GM18909 (cell line): Measurements from ENCODE around the gene NOCT.
A peak's percentile ranks its signal among the peaks of the same experiment; 100 is the strongest.
"Not testable (repeated sequence)": the region's sequence is repeated elsewhere in the genome, so short reads cannot be mapped to it uniquely, and the experiment has no call there.

ENCODE experiments used
- ATAC-seq: cut with Tn5 transposase; IDR thresholded peaks from one replicate; pipeline ENCODE4 v1.9.1; 2021; ENCODE audit warnings: mild to moderate bottlenecking; ENCODE audit not compliant: unreplicated experiment, poor library complexity

The NOCT gene, protein sequence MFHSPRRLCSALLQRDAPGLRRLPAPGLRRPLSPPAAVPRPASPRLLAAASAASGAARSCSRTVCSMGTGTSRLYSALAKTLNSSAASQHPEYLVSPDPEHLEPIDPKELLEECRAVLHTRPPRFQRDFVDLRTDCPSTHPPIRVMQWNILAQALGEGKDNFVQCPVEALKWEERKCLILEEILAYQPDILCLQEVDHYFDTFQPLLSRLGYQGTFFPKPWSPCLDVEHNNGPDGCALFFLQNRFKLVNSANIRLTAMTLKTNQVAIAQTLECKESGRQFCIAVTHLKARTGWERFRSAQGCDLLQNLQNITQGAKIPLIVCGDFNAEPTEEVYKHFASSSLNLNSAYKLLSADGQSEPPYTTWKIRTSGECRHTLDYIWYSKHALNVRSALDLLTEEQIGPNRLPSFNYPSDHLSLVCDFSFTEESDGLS

DNA sequence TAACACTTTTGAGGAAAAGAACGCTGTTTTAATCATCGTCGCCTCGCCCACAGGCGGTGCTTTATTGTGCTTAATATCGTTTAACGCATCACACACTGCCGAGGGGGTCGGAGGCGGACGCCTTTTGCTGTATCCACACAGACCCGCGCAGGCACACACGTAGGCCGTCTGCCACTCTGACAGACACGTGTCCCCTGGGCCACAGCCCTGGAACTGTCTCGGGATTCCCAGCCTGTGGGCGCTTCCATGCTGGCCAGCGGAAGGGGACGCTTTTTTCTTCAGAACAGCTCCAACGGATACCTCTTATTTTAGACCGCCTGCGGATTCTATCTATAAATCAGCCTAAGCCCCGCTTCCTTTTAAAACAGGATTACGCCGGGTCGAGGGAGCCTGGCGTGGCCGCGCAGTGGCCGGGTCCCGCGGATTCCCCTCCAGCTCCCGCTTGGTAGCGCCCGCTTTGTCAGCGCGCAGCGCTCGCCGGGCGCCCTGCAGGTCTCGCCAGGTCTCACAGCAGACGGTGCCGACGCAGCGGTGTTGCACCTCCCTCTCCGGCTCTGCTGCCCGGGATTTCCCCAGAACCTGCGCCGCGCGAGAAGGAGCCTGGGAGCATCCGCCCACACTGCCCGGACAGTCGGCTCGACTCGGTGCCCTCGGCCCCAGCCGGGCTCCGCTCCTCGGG, at the start of gene NOCT:
TSS of gene NOCT (plus strand) at position 513 of the 679 bp plus-strand sequence. CDS start 201 bp downstream, outside the sequence.
- ATAC-seq, result peak; percentile 96

DNA sequence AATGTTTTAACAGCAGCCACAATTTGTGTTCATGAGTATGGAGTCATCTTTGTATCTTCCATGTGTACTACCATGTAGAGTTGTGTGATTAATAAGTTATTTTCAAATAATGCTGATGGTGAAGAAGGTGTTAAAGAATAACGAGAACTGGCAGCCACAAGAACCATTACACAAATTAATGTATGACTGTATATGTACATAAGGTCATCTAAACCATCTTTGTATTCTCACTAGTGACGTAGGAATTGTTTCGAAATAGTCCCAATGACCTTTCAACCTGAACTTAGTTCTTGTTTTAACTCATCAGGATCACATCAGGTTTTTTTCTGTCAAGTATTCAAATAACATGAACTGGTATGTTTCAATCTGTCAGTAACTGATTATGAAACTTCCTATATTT, 48.3 kb upstream of the NOCT start:
- peak; percentile 98 for ATAC-seq

DNA sequence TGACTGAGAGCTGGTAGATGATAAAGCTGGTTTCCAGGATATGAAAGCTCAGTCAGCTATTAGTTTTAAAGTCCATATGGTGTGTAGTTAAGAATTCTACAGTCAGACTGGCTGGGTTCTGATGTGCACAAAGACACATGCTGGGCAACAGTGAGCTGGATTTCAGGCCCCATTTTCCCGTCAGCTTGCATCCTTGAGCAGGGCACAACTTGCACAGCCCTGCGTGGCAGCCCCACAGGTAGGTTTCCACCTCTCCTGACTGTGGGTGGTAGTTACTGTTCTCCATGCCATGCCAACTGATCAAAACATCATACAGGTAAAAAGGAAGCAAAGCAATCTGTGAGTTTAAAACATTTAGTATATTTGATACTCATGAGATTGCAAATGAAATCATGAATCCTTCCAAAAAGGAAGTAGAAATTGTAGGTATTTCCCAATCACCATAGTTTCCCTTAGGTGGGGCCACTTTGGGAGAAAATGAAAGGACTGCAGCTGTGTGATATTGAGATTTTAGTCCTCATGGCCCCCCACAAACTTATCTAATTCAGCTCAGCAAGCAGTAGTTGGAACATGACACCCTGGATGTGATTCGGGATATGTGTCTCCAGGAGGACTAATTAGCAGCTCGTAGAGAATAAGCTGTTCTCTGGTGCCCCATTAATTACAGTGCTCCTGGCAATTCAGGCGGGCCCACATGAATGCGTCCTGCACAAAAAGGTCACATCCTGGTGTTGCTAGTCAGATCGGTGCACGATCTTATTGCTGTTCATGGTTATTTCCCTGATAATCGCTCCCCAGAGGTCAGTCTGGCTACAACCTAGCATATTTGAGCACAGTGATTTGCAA, 42.4 kb upstream of the NOCT start:
- ATAC-seq, result no peak

DNA sequence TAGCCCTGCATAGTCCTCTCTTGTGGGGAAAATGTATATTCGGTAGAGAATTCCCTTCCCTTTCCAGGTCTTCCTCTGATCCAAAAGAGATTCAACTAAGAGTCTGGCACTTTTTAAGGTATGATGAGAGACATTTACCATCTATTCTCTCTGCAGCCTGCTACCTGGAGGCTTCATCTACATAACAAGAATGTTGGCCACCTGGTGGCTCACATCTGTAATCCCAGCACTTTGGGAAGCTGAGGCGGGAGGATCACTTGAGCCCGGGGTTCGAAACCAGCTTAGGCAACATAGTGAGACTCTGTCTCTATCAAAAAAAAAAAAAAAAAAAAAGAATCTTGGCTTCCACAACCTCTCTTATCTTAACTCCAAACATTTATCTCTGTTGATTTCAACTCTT, 40.4 kb upstream of the NOCT start:
- no peak for ATAC-seq

DNA sequence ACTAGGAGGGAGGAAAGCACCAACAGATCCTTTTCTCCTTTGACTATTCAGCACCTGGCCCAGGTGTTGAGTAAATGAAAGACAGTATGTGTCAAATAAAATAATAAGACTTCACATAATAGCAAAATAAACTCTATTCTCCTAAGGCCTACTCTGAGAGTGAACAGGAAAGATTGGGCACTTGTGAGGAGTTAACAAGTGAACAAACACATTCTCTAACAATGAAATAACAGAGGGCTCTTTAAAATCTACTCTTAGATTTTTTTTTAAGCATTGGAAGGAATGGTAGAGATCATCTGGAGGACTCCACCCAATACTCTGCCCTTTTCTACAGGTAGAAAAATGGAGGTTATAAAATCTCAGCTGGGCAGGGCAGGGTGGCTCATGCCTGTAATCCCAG, 39.1 kb upstream of the NOCT start:
- ATAC-seq, result no peak

DNA sequence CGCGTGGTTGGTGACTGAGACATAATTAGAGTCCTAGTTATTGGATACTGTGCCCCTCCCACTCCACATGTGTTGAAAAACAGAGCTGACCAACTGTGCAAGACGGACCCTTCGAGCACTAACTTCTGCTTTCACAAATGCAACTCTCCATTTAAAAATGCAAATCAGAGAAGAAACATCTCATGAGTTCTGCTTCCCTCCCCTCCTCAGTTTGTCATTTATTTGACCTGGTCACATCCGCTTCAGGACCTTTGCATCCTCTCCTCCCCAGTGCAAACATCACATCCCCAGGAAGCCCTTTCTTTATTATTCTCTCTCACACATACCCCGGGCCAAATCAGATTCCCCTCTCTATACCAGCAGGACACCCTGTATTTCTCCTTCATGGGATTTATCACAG, 38.1 kb upstream of the NOCT start:
- peak; percentile 99 for ATAC-seq

DNA sequence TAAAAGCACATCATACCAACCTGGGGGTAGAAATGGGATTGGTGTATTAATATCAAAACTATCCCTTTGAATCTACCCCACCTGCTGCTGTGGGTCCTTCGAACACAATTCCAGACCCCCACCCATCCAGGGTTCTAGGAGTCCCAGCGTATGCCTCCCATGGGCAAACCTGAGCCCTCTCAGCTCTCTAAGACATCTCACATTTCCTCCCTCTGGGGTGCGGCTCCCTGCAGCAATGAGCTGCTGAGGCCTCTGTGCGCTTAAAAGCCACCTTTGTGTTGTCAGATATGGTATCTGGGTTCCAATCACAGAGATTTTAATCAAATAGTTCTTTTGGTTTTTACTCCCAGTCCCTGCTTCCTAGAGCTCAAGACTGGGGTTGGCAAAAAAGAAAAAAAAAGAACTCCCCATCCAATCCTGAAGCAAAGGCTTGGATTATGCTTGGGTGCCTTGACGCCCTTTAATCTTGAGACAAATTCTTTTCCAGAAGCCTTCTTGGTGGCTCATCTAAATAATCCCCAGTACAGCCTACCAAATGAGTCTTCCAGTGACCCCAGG, 37.5 kb upstream of the NOCT start:
- no peak for ATAC-seq

DNA sequence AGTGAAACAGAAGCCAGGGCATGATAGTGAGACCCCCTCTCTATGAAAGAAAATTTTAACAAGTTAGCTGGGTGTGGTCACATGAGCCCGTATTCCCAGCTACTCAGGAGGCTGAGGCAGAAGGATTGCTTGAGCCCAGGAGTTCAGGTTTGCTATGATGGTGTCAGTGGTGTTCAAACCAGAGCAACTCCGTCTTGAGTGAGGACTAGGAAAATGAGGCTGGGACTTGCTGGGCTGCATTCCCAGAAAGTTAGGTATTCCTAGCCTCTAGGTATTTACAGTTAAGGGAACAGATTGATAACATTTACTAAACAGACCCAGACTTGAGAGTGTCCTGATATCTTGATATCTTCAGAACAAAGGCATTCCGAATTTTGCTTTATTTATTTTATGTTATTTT, 37.0 kb upstream of the NOCT start:
- no peak for ATAC-seq

DNA sequence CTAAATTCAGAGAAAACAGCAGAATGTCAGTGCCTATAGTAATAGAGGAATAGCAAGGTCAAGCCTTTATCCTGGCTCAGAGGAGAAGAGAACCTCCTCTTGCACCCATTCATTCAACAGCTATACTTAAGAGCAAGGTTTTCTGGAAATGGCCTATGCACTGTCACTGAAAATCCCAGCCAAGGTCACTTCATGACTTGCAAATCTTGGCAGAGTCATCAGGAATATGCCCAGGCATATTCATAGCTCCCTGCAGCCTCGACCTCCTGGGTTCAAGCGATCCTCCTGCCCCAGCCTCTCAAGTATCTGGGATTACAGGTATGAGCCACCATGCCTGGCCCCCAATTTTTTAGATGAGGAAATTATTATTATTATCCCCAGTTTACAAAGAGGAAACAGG, 35.8 kb upstream of the NOCT start:
- no peak for ATAC-seq

DNA sequence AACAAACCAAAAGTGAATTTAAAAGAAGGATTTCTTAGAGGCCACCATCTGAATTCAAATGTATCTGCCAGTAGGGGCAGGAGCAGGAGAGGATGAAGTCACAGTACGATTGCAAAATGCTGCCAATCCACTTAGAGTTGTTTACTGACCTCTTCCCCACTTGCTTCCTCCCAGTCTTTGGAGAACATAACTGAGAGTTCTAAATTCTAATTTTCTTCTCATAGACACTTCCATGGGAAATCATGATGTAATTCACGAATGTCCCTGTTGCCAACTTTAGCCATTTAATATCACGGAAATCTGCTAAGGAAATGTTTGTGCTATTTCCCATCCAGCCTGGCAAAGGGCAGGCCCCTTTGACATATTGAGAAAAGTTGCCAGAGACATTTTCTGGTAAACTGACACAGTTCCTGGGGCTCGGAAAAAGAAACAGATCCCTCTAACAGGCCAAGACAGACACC, 33.6 kb upstream of the NOCT start:
- no peak for ATAC-seq

DNA sequence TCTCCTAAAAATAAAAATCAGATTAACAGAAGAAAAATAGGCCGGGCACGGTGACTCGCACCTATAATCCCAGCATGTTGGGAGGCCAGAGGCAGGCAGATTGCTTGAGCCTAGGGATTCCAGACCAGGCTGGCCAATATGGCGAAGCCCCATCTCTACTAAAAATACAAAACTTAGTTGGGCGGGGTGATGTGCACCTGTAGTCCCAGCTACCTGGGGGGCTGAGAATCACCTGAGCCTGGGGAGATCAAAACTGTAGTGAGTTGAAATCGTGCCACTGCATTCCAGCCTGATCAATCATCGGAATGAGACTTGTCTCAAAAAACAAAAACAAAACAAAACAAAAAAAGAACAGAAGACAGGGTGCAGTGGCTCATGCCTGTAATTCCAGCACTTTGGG, 32.8 kb upstream of the NOCT start:
- no peak for ATAC-seq

DNA sequence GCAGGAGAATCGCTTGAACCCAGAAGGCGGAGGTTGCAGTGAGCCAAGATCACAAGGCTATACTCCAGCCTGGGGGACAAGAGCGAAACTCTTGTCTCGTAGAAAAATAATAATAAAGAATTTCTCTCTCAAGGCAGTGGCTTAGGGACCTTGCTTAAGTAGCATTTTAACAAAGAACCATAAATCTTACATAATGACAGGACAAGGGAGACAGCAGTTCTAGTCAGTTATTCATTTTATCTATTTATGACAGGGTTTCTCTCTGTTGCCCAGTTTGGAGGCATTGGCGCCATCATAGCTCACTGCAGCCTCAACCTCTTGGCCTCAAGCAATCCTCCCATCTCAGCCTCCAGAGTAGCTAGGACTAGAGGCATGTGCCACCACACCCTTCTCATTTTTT, 31.9 kb upstream of the NOCT start:
- no peak for ATAC-seq

DNA sequence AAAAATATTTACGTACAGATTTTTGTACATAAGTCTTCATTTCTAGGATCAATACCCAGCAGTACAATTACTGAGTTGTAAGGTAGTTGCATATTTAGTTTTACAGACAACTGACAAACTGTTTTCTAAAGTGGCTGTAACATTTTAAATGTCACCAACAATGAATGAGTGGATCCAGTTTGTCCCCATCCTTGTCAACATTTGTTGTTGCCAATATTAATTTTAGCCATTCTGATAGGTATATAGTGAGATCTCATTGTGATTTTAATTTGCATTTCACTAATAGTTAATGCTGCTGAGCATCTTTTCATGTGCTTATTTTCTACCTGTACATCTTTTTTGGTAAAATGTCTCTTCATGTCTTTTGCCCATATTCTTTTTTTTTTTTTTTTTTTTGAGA, 30.9 kb upstream of the NOCT start:
- ATAC-seq, result no peak

DNA sequence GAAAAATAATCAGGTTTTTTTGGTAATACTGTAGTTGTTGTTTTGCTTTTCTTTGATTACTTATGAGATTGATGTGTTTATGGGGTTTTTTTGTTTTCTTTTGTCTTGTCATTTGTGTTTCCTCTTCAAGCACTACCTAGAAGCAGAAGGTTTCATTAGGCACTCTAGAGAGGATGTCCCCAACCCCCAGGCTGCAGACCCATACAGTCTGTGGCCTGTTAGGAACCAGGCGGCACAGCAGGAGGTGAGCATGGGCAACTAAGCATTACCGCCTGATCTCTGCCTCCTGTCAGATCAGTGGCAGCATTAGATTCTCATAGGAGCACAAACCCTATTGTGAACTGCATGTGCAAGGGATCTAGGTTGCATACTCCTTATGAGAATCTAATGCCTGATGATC, 22.9 kb upstream of the NOCT start:
- ATAC-seq, result no peak

DNA sequence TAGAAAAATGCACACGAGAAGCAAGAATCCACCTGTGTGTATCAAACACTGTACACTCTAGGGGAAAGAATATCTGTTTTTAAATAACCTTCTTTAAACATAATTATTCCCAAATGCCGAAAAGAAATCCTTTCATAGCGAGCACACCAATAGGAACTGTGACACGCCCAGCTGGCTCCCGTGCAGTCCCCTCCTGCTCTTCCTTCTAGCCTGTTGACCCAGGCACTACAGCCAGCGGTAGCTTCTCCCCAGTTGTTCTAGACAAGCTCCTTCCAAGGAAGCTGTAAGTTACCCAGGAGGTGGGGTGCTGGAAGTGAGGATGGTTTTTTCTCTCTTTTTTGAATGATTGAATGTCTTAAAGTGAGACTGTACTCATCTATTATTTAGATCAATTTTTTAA, 19.5 kb upstream of the NOCT start:
- ATAC-seq, result no peak

DNA sequence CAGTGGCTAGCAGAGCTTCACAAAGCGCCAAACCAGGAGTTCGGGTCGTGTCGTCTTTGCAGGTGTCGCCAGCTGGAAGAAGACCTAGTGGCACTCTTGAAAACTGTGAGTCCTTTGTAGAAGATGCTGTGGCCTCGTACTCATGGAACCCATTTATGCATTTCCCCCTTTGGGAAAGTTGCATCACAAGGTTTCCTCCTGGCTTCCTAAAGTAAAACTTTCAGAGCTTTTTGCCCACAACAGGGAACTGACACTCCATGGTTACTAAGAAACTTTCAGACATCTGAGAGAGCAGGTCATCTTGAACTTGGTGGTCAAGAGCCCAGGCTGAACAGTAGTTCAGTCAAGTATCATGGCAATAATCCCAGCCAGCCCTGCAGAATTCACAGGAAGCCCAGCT, 15.9 kb upstream of the NOCT start:
- no peak for ATAC-seq

DNA sequence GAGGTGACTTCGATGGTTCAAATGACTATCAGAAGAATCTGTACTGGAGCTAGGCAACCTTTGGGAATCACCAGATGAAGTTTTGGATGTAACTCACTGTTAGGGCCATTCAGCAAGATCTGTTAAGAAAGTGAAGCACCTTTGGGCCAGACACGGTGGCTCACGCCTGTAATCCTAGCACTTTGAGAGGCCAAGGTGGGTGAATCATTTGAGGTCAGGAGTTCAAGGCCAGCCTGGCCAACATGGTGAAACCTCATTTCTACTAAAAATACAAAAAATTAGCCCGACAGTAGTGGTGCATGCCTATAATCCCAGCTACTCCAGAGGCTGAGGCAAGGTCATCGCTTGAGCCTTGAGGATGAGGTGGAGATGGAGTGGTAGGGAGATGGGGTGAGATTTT, 15.4 kb upstream of the NOCT start:
- not testable (repeated sequence) for ATAC-seq

DNA sequence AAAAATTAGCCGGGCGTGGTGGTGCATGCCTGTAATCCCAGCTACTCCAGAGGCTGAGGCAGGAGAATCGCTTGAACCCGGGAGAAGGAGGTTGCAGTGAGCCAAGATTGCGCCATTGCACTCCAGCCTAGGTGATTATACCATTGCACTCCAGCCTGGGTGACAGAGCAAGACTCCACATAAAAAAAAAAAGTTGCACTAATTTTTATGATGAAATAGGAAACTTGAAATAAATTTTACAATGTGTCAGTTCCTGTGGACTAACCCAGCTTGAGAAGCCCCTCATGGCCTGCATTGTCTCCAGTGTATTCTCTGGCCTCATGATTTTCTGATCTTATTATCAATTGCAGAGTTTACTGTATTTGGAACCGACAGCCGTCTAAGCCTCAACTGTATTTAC, 14.2 kb upstream of the NOCT start:
- not testable (repeated sequence) for ATAC-seq

DNA sequence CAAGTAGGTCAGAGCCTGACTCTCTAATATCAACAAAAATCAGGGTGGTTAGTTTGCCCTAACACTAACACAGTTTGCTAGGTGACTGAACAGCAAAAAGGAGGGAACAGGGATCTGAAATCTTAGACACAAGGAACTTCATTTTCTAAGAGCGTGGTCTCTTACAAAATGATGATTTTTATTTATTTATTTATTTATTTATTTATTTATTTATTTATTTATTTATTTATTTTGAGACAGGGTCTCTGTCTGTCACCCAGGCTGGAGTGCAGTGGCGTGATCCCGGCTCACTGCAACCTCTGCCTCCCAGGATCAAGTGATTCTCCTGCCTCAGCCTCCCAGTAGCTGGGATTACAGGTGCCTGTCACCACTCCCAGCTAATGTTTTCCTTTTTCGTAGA, 11.9 kb upstream of the NOCT start:
- ATAC-seq, result not testable (repeated sequence)

DNA sequence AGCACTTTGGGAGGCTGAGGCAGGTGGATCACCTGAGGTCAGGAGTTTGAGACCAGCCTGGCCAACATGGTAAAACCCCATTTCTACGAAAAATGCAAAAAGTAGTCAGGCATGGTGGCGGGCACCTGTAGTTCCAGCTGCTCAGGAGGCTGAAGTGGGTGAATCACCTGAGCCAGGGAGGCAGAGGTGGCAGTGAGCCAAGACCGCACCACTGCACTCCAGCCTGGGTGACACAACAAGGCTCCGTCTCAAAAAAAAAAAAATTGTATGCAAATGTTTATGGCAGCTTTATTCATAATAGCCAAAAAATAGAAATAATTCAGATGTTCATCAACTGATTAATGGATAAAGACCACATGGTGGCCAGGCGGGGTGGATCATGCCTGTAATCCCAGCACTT, 9.8 kb upstream of the NOCT start:
- no peak for ATAC-seq

DNA sequence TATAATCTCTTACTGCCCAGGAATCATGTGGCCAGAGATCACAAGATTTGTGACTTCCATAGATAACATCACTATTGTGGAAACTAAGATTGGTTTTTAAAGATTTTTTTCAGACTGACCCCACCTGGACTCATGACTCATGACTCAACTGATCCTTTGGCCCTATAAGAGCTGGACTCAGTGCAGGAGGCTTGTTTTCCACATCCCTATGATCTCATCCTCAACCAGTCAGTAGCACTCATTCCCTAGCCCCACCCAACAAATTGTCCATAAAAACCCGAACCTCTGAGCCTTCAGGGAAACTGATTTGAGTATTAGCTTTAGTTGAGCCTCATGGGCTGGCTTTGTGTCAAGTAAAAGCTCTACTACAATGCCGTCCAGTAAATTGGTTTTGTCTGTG, 7.9 kb upstream of the NOCT start:
- ATAC-seq, result no peak
